GM23338 (cell line): ENCODE measurements around the gene ZNF318. TPM values are rescaled to one million over a fixed set of nuclear protein-coding genes. Genes with fewer than 3 reads are reported as not detected.
"Not testable (repeated sequence)": the region's sequence is repeated elsewhere in the genome, so short reads cannot be mapped to it uniquely, and the experiment has no call there.

Source experiments
- ATAC-seq: fragments of 200-7000 bp; cut with Tn5 transposase; 3 replicates; pipeline ENCODE4 v1.9.1; 2020
- DNase-seq: peaks from one replicate; pipeline ENCODE4 v3.0.0-alpha.2; 2015; ENCODE audit warnings: low spot score
- H2AFZ ChIP-seq: fragments of 200-600 bp; sonication (generic); 2 replicates; pipeline ENCODE4 v1.8.0; 2016; ENCODE audit warnings: antibody characterized with exemption, mild to moderate bottlenecking, moderate library complexity
- H3F3A ChIP-seq: fragments of 200-600 bp; sonication (generic); replicated peaks from 2 replicates; pipeline ENCODE4 v1.8.0; 2017; ENCODE audit warnings: antibody characterized with exemption, mixed run types, low read depth
- H3K27ac ChIP-seq: fragments of 200-600 bp; sonication (generic); 2 replicates; pipeline ENCODE4 v1.6.1; 2016; ENCODE audit warnings: low read depth
- H3K27me3 ChIP-seq: fragments of 200-600 bp; sonication (generic); 2 replicates; pipeline ENCODE4 v1.8.0; 2016; ENCODE audit warnings: mild to moderate bottlenecking, mixed run types, moderate library complexity; ENCODE audit not compliant: insufficient read depth
- H3K36me3 ChIP-seq: fragments of 200-600 bp; sonication (generic); 2 replicates; pipeline ENCODE4 v1.8.0; 2016; ENCODE audit warnings: mild to moderate bottlenecking; ENCODE audit not compliant: insufficient read depth
- H3K4me1 ChIP-seq: fragments of 200-600 bp; sonication (generic); 2 replicates; pipeline ENCODE4 v1.8.0; 2016; ENCODE audit warnings: mild to moderate bottlenecking, moderate library complexity; ENCODE audit not compliant: insufficient read depth
- H3K4me2 ChIP-seq: fragments of 200-600 bp; sonication (generic); 2 replicates; pipeline ENCODE4 v1.7.1; 2017; ENCODE audit warnings: mixed run types
- H3K4me3 ChIP-seq: fragments of 200-600 bp; sonication (generic); 2 replicates; pipeline ENCODE4 v1.6.1; 2016; ENCODE audit warnings: mixed run types
- H3K79me2 ChIP-seq: fragments of 200-600 bp; sonication (generic); replicated peaks from 2 replicates; pipeline ENCODE4 v1.8.0; 2017; ENCODE audit warnings: mild to moderate bottlenecking; ENCODE audit not compliant: insufficient read depth
- H3K9me2 ChIP-seq: fragments of 200-600 bp; sonication (generic); 2 replicates; pipeline ENCODE4 v1.8.0; 2017; ENCODE audit not compliant: insufficient read depth
- H4K20me1 ChIP-seq: fragments of 200-600 bp; sonication (generic); replicated peaks from 2 replicates; pipeline ENCODE4 v1.8.0; 2017; ENCODE audit warnings: mild to moderate bottlenecking; ENCODE audit not compliant: insufficient read depth
- H3K27ac Mint-ChIP-seq: 2 replicates; pipeline ENCODE4 v1.8.0; 2020; ENCODE audit warnings: inconsistent platforms, mild to moderate bottlenecking, moderate library complexity, mixed read lengths
- H3K27me3 Mint-ChIP-seq: 3 replicates; pipeline ENCODE4 v1.8.0; 2022; ENCODE audit warnings: low read depth, mild to moderate bottlenecking, moderate library complexity, mixed read lengths, inconsistent platforms; ENCODE audit not compliant: insufficient read depth, poor library complexity
- H3K36me3 Mint-ChIP-seq: 3 replicates; pipeline ENCODE4 v1.8.0; 2021; ENCODE audit warnings: low read depth, mild to moderate bottlenecking, inconsistent platforms, moderate library complexity, mixed read lengths
- H3K4me1 Mint-ChIP-seq: 3 replicates; pipeline ENCODE4 v1.8.0; 2020; ENCODE audit warnings: mild to moderate bottlenecking, inconsistent platforms, mixed read lengths
- H3K4me3 Mint-ChIP-seq: 3 replicates; pipeline ENCODE4 v1.8.0; 2021; ENCODE audit warnings: moderate library complexity, mild to moderate bottlenecking, inconsistent platforms, mixed read lengths
- H3K9me3 Mint-ChIP-seq: 3 replicates; pipeline ENCODE4 v1.8.0; 2020; ENCODE audit warnings: moderate library complexity, mild to moderate bottlenecking, inconsistent platforms, mixed read lengths
- ETS1 ChIP-seq: IDR thresholded peaks from 2 replicates; pipeline ENCODE4 v1.6.1; 2016; ENCODE audit warnings: antibody characterized with exemption
- EZH2phosphoT487 ChIP-seq: fragments of 200-600 bp; sonication (generic); IDR thresholded peaks from one replicate; pipeline ENCODE4 v1.8.1; 2018; ENCODE audit warnings: antibody characterized with exemption; ENCODE audit not compliant: unreplicated experiment
- NANOG ChIP-seq: IDR thresholded peaks from 2 replicates; pipeline ENCODE4 v1.6.1; 2016; ENCODE audit warnings: antibody characterized with exemption, borderline replicate concordance
- ZNF114 ChIP-seq: fragments of 250-450 bp; sonication (Bioruptor Pico); IDR thresholded peaks from 2 replicates; pipeline ENCODE4 v1.5.0; 2020; ENCODE audit warnings: mild to moderate bottlenecking, moderate library complexity
- polyA plus RNA-seq: library from polyadenylated mRNA; unstranded; fragments of >200 nt; fragmentation: Nextera tagmentation; extraction: Ambion mirVana; gene quantifications from 2 replicates; pipeline ENCODE4 v1.2.1, GENCODE V29; 2016
- total RNA-seq: library from RNA; depleted of rRNA; stranded (reverse); fragments of >200 nt; shearing (Covaris generic); gene quantifications from 2 replicates; pipeline ENCODE4 v1.2.3, GENCODE V29; 2014
- TF ChIP-seq, protein P1 (sequence below): IDR thresholded peaks from one replicate; pipeline ENCODE4 v1.6.1; 2018; ENCODE audit warnings: antibody characterized with exemption; ENCODE audit not compliant: unreplicated experiment

ZNF318 gene
- total and polyA plus RNA-seq, 2 experiments from 2014 or later, result 8.7 to 19.5 TPM

GRCh38 chr6:43303751-43304331 is 65.6 kb downstream of the ZNF318 start (continued):
- TF ChIP-seq ETS1 (no peak), EZH2phosphoT487 (no peak)
- TF ChIP-seq, protein P1, sequence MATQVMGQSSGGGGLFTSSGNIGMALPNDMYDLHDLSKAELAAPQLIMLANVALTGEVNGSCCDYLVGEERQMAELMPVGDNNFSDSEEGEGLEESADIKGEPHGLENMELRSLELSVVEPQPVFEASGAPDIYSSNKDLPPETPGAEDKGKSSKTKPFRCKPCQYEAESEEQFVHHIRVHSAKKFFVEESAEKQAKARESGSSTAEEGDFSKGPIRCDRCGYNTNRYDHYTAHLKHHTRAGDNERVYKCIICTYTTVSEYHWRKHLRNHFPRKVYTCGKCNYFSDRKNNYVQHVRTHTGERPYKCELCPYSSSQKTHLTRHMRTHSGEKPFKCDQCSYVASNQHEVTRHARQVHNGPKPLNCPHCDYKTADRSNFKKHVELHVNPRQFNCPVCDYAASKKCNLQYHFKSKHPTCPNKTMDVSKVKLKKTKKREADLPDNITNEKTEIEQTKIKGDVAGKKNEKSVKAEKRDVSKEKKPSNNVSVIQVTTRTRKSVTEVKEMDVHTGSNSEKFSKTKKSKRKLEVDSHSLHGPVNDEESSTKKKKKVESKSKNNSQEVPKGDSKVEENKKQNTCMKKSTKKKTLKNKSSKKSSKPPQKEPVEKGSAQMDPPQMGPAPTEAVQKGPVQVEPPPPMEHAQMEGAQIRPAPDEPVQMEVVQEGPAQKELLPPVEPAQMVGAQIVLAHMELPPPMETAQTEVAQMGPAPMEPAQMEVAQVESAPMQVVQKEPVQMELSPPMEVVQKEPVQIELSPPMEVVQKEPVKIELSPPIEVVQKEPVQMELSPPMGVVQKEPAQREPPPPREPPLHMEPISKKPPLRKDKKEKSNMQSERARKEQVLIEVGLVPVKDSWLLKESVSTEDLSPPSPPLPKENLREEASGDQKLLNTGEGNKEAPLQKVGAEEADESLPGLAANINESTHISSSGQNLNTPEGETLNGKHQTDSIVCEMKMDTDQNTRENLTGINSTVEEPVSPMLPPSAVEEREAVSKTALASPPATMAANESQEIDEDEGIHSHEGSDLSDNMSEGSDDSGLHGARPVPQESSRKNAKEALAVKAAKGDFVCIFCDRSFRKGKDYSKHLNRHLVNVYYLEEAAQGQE, result no peak

DNA sequence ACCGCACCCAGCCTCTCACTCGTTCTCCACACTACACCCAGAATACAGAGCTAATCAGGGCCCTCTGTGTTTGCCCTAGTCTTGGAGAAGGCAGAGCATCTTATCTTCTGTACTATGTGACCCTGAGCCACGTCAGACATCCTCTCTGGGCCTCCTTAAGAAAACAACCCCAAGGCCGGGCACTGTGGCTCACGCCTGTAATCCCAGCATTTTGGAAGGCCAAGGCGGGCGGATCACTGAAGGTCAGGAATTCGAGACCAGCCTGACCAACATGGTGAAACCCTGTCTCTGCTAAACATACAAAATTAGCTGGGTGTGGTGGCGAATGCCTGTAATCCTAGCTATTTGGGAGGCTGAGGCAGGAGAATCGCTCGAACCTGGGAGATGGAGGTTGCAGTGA is 66.4 kb downstream of the ZNF318 start:
- Mint-ChIP-seq H3K4me1 (peaks cover 20% of the 10 kb centered on the region), H3K36me3 (peaks cover 11% of the 10 kb centered on the region; the same call in 1 of the 3 replicates)
- not testable (repeated sequence) for DNase-seq, H2AFZ ChIP-seq, H4K20me1 ChIP-seq, H3K79me2 ChIP-seq, H3K4me3 ChIP-seq, H3K9me2 ChIP-seq, H3K27me3 ChIP-seq, ATAC-seq, H3K4me2 ChIP-seq, H3K27ac Mint-ChIP-seq, H3K27ac ChIP-seq, H3F3A ChIP-seq, H3K9me3 Mint-ChIP-seq, H3K4me3 Mint-ChIP-seq, H3K27me3 Mint-ChIP-seq, H3K36me3 ChIP-seq
- peaks cover 15% of the 10 kb centered on the region; the same call in 1 of the 2 replicates for H3K4me1 ChIP-seq

GRCh38 chr6:43302126-43302525 is 67.3 kb downstream of the ZNF318 start:
- H3K27me3 Mint-ChIP-seq, result peaks cover 6% of the 10 kb centered on the region
- no peak for DNase-seq
- H3F3A ChIP-seq, result no peaks in the 10 kb centered on the region
- TF ChIP-seq EZH2phosphoT487 (no peak), NANOG (no peak), ZNF114 (CRISPR knock-in tag) (no peak)
- TF ChIP-seq, protein P1, result no peak

More at GRCh38 chr6:43302126-43302525, 67.3 kb downstream of the ZNF318 start:
- no peaks in the 10 kb centered on the region for H3K9me2 ChIP-seq
- H3K79me2 ChIP-seq, result no peaks in the 10 kb centered on the region
- no peak overlapping the region for H3K27ac Mint-ChIP-seq
- peaks cover 15% of the 10 kb centered on the region for H3K4me1 Mint-ChIP-seq
- no peak overlapping the region for H3K4me3 ChIP-seq
- no peak overlapping the region for H2AFZ ChIP-seq
- no peaks in the 10 kb centered on the region for H3K27me3 ChIP-seq
- no peak overlapping the region for H3K4me3 Mint-ChIP-seq
- no peaks in the 10 kb centered on the region for H3K36me3 ChIP-seq
- ATAC-seq, result no peak
- no peak overlapping the region for H3K4me2 ChIP-seq
- peaks cover 6% of the 10 kb centered on the region; the same call in 1 of the 2 replicates for H3K4me1 ChIP-seq
- H3K36me3 Mint-ChIP-seq, result peaks cover 8% of the 10 kb centered on the region; the same call in 1 of the 3 replicates
- no peaks in the 10 kb centered on the region for H4K20me1 ChIP-seq
- no peaks in the 10 kb centered on the region for H3K9me3 Mint-ChIP-seq
- H3K27ac ChIP-seq, result no peak overlapping the region
